ENCODE data around the gene MRGPRF.
"Not testable (repeated sequence)": the region's sequence is repeated elsewhere in the genome, so short reads cannot be mapped to it uniquely, and the experiment has no call there.

MRGPRF gene

GRCh38 chr11:69002110-69002569 is 10.9 kb downstream of the MRGPRF start:
- DNase-seq: no peak

GRCh38 chr11:69001243-69002081 is 11.6 kb downstream of the MRGPRF start:
- DNase-seq: no peak

- no peak for DNase-seq
These were observed 12.2 kb downstream of the MRGPRF start for GRCh38 chr11:69000831-69001242.

- no peak for DNase-seq
These were observed 12.7 kb downstream of the MRGPRF start for GRCh38 chr11:69000391-69000790.

GRCh38 chr11:68999748-69000355 is 13.2 kb downstream of the MRGPRF start:
- DNase-seq: not testable (repeated sequence)

GRCh38 chr11:68999093-68999747 is 13.8 kb downstream of the MRGPRF start:
- no peak for DNase-seq

GRCh38 chr11:68998390-68998911 is 14.6 kb downstream of the MRGPRF start:
- no peak for DNase-seq

GRCh38 chr11:68997995-68998348 is 15.1 kb downstream of the MRGPRF start:
- DNase-seq: no peak

- DNase-seq: no peak
These were observed 15.7 kb downstream of the MRGPRF start for GRCh38 chr11:68997124-68997994.

- DNase-seq: no peak
These were observed 16.5 kb downstream of the MRGPRF start for GRCh38 chr11:68996376-68997123.

- no peak for DNase-seq
These were observed 18.2 kb downstream of the MRGPRF start for GRCh38 chr11:68994894-68995285.

- no peak for DNase-seq
These were observed 18.7 kb downstream of the MRGPRF start for GRCh38 chr11:68994161-68994893.

- no peak for DNase-seq
These were observed 19.5 kb downstream of the MRGPRF start for GRCh38 chr11:68993546-68993945.

GRCh38 chr11:68992743-68993255 is 20.2 kb downstream of the MRGPRF start:
- DNase-seq: no peak

- DNase-seq: no peak
These were observed 21.9 kb downstream of the MRGPRF start for GRCh38 chr11:68990995-68991780.

GRCh38 chr11:68989936-68990606 is 23.0 kb downstream of the MRGPRF start:
- DNase-seq: no peak

GRCh38 chr11:68988491-68988890 is 24.6 kb downstream of the MRGPRF start:
- no peak for DNase-seq

- DNase-seq: no peak
These were observed 25.8 kb downstream of the MRGPRF start for GRCh38 chr11:68987211-68987610.

- DNase-seq: no peak
These were observed 29.2 kb downstream of the MRGPRF start for GRCh38 chr11:68983801-68984200.

Measured in SIG-M5 (cell line).